Erythroblast (primary cell): ENCODE results near the gene ZNF827.

ENCODE experiments used
- GATA1 ChIP-seq: IDR thresholded peaks from 2 replicates; pipeline ENCODE4 v1.6.1; 2011; ENCODE audit warnings: low read depth, mild to moderate bottlenecking, control low read depth, low read length, moderate library complexity
- POLR2A ChIP-seq: IDR thresholded peaks from 2 replicates; pipeline ENCODE4 v1.6.1; 2011; ENCODE audit warnings: mild to moderate bottlenecking, low read length

DNA sequence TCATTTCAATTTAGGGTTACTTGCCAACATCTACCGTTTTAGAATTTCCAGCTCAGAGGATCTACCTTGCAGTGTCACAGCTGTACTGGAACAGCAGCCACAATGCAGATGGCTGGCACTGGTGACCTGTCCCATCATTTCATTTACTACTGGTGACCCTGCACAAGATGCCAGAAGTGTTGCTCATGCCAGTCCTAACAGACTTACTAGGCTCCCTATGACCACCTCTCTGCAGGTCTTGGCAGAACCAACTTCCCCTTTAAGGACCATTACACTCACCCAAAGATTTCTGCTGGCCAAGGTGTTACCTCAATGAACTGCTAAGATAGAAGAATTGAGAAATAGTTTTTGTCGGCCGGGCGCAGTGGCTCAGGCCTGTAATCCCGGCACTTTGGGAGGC, 151.8 kb downstream of the ZNF827 start:
- no peak for TF ChIP-seq POLR2A
- TF ChIP-seq GATA1 = no peak
